Small intestine (tissue), 7 donors: ENCODE measurements around the gene PPM1A. TPM values are rescaled to one million over a fixed set of nuclear protein-coding genes. Genes with fewer than 3 reads are reported as not detected.
"Not testable (repeated sequence)": the region's sequence is repeated elsewhere in the genome, so short reads cannot be mapped to it uniquely, and the experiment has no call there.

Experiments
- DNase-seq, 2 donors: peaks; one replicate each; pipeline versions ENCODE4 v3.0.0 to v3.0.0-alpha.2; 2013
- FAIRE-seq: peaks from 2 replicates; lab custom pipeline; 2012; peaks lifted over from hg19 to GRCh38; lab: Jason Lieb, UNC
- H3K27ac ChIP-seq, 3 donors: one replicate each; pipeline ENCODE4 v1.5.1; 2013; ENCODE audit warnings: low read length in 2 of 3, mild to moderate bottlenecking in 2 of 3, control low read depth in 1 of 3, inconsistent platforms in 1 of 3, low read depth in 1 of 3, moderate library complexity in 1 of 3
- H3K27me3 ChIP-seq, 3 donors: one replicate each; pipeline ENCODE4 v1.6.1; 2013; ENCODE audit warnings: low read length in 3 of 3, inconsistent platforms in 1 of 3; ENCODE audit not compliant: control insufficient read depth in 3 of 3, insufficient read depth in 3 of 3
- H3K36me3 ChIP-seq, 3 donors: one replicate each; pipeline ENCODE4 v1.6.1; 2013; ENCODE audit warnings: low read length in 3 of 3, inconsistent platforms in 1 of 3, low read depth in 1 of 3, mild to moderate bottlenecking in 1 of 3, moderate library complexity in 1 of 3; ENCODE audit not compliant: control insufficient read depth in 3 of 3, insufficient read depth in 2 of 3
- H3K4me1 ChIP-seq, 3 donors: one replicate each; pipeline ENCODE4 v1.6.1; 2013; ENCODE audit warnings: low read length in 2 of 3, inconsistent platforms in 1 of 3, low read depth in 1 of 3, mild to moderate bottlenecking in 1 of 3, moderate library complexity in 1 of 3; ENCODE audit not compliant: control insufficient read depth in 3 of 3, insufficient read depth in 2 of 3
- H3K4me3 ChIP-seq, 3 donors: one replicate each; pipeline ENCODE4 v1.5.1; 2013; ENCODE audit warnings: low read length in 3 of 3, control low read depth in 1 of 3, inconsistent platforms in 1 of 3, low read depth in 1 of 3, mild to moderate bottlenecking in 1 of 3, moderate library complexity in 1 of 3
- H3K9me3 ChIP-seq, 2 donors: one replicate each; pipeline ENCODE4 v1.6.1; 2013; ENCODE audit warnings: low read depth in 1 of 2, low read length in 1 of 2; ENCODE audit not compliant: control insufficient read depth in 2 of 2, insufficient read depth in 1 of 2
- WGBS, 3 donors: extraction: QIAGEN DNeasy Blood & Tissue Kit; methylation state at CpG; one replicate each; pipeline ENCODE4 v1.1.7; 2013; 5-methylcytosine and 5-hydroxymethylcytosine counted together
- polyA plus RNA-seq, 4 donors: library from polyadenylated mRNA; stranded (reverse) in 3 of 4; unstranded in 1 of 4; fragments of 200-250 nt in 3 of 4; fragments of 120-200 nt in 1 of 4; gene quantifications; one replicate each; pipeline versions ENCODE4 v1.2.1 to v1.2.3, GENCODE V29; 2013
- donor health status: healthy with polysubstance abuse.
- donor health status: control.
- donor health status: control.
- donor health status: Bipolar disorder and iron deficiency.
- donor health status: healthy.

The PPM1A gene
- polyA plus RNA-seq, 4 donors, result 27.6 to 101 (median 65.5) TPM

- FAIRE-seq, result no peak
- 68 to 81% (median 78%) methylated on average over 3 of the region's 3 CpGs for WGBS, 3 donors
- H3K27ac ChIP-seq, result no peak overlapping the region
Observed at GRCh38 chr14:60309867-60310552, 61.0 kb downstream of the PPM1A start.

DNA sequence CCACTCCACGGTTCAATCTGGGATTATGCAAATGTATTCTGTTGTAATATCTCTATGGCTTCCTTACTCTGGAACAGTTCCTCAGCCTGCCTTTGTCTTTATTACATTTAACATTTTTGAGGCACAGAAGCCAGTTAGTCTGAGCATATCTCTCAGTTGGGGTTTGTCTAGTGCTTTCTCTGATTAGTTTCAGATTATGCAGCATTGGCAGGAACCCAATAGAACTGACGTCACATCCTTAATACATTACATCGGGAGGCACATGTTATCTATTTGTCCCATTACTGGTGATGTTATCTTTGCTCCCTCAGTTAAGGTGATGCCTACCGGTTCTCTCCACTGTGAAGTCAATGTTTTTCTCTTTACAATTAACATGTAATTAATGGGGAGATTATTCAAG lies 62.4 kb downstream of the PPM1A start:
- H3K27ac ChIP-seq, result no peak overlapping the region
- H3K27me3 ChIP-seq, result peaks cover 0 to 22% (median 0%) of the 10 kb centered on the region in 3 donors
- WGBS, 3 donors, result 8 to 29% (median 28%) methylated on average over 4 of the region's 4 CpGs
- FAIRE-seq (no peak), DNase-seq (peak in 1 of 2 donors; percentile 33)
- H3K9me3 ChIP-seq, result peaks cover 0 to under 1% of the 10 kb centered on the region in 2 donors
- H3K36me3 ChIP-seq, result no peaks in the 10 kb centered on the region
- no peak overlapping the region for H3K4me3 ChIP-seq
- H3K4me1 ChIP-seq, result no peaks in the 10 kb centered on the region

More at GRCh38 chr14:60309867-60310552, 61.0 kb downstream of the PPM1A start:
- DNase-seq, result no peak
- Histone ChIP-seq H3K4me3 (no peak overlapping the region), H3K9me3 (peaks cover 0 to 4% of the 10 kb centered on the region in 2 donors), H3K36me3 (no peaks in the 10 kb centered on the region), H3K4me1 (no peaks in the 10 kb centered on the region), H3K27me3 (peaks cover 0 to 13% (median 0%) of the 10 kb centered on the region in 3 donors)

DNA sequence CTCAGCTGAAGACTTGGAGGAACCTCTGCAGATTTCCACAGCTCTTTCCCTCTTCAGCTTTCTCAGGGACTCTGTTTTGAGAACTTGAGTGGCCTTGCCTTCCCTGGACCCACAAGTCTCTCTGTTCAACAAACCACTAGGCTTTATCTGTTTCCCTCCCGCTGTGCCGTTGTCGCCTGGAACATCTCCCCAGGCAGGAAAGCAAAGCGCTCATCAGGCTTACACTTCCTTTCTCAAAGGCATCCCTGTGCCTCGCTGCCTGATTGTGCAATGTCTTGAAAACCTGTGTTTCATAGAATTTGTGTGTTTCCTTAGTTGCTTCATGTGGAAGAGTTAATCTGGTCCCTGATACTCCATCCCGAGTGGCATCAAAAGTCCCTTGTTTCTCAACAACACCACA lies 64.1 kb downstream of the PPM1A start:
- no peaks in the 10 kb centered on the region for H3K4me1 ChIP-seq
- no peak overlapping the region for H3K4me3 ChIP-seq
- 69 to 72% (median 71%) methylated on average over 6 of the region's 6 CpGs for WGBS, 3 donors
- H3K27me3 ChIP-seq, result peaks cover 0 to 28% (median 0%) of the 10 kb centered on the region in 3 donors
- FAIRE-seq (no peak), DNase-seq (no peak)
- no peaks in the 10 kb centered on the region for H3K36me3 ChIP-seq
- no peak overlapping the region for H3K27ac ChIP-seq
- no peaks in the 10 kb centered on the region for H3K9me3 ChIP-seq

- Histone ChIP-seq H3K27me3 (peaks cover 0 to 23% (median 0%) of the 10 kb centered on the region in 3 donors), H3K27ac (no peak overlapping the region), H3K4me1 (no peaks in the 10 kb centered on the region), H3K4me3 (no peak overlapping the region), H3K36me3 (no peaks in the 10 kb centered on the region), H3K9me3 (no peaks in the 10 kb centered on the region)
- DNase-seq (no peak), FAIRE-seq (no peak)
- 71 to 78% (median 77%) methylated on average over 8 of the region's 8 CpGs for WGBS, 3 donors
Observed at GRCh38 chr14:60315196-60315990, 66.4 kb downstream of the PPM1A start.

GRCh38 chr14:60317609-60318008 lies 68.6 kb downstream of the PPM1A start:
- 62 to 70% (median 66%) methylated on average over 4 of the region's 4 CpGs for WGBS, 3 donors
- H3K4me3 ChIP-seq, result no peak overlapping the region
- peaks cover 0 to 22% (median 0%) of the 10 kb centered on the region in 3 donors for H3K27me3 ChIP-seq
- DNase-seq (no peak), FAIRE-seq (no peak)
- no peak overlapping the region for H3K27ac ChIP-seq
- no peaks in the 10 kb centered on the region for H3K36me3 ChIP-seq
- no peaks in the 10 kb centered on the region for H3K4me1 ChIP-seq
- no peaks in the 10 kb centered on the region for H3K9me3 ChIP-seq

DNA sequence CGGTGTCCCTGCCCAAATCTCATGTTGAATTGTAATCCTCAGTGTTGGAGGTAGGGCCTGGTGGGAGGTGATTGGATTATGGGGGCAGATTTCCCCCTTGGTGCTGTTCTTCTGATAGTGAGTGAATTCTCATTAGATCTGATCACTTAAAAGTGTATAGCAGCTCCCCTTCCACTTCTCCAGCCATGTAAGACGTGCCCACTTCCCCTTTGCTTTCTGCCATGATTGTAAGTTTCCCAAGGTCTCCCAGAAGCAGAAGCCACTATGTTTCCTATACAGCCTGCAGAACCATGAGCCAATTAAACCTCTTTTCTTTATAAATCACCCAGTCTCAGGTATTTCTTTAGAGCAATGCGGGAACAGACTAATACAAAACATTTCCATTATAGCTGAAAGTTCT lies 71.8 kb downstream of the PPM1A start:
- not testable (repeated sequence) for H3K27ac ChIP-seq, H3K36me3 ChIP-seq, H3K4me1 ChIP-seq, H3K4me3 ChIP-seq, H3K9me3 ChIP-seq, DNase-seq, FAIRE-seq
- 86 to 90% (median 87%) methylated on average over 3 of the region's 3 CpGs for WGBS, 3 donors
- H3K27me3 ChIP-seq, result peaks cover 0 to 16% (median 0%) of the 10 kb centered on the region in 3 donors

GRCh38 chr14:60323199-60323896 lies 74.3 kb downstream of the PPM1A start:
- Histone ChIP-seq H3K27me3 (peaks cover 0 to 17% (median 4%) of the 10 kb centered on the region in 3 donors), H3K27ac (no peak overlapping the region), H3K4me1 (peaks cover 0 to 3% (median 3%) of the 10 kb centered on the region in 3 donors), H3K4me3 (no peak overlapping the region), H3K36me3 (no peaks in the 10 kb centered on the region), H3K9me3 (no peaks in the 10 kb centered on the region)
- WGBS, 3 donors, result 89 to 92% (median 90%) methylated on average over 14 of the region's 14 CpGs
- DNase-seq (no peak), FAIRE-seq (no peak)

DNA sequence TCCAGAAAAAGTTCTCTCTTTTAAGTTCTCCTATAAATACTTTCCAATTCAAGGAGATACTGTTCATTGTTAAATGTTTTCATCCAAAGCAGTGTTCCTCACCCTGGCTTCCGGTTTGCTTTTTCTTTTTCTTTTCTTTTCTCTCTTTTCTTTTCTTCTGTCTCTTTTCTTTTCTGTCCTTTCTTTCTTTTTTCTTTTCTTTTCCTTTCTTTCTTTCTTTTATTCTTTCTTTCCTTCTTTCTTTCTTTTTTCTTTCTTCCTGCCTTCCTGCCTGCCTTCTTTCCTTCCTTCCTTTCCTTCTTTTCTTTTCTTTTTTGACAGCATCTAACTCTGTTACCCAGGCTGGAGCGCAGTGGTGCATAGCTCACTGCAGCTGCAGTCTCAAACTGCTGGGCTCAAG lies 75.8 kb downstream of the PPM1A start:
- FAIRE-seq (no peak), DNase-seq (no peak)
- WGBS, 3 donors, result 85 to 93% (median 92%) methylated on average over 2 of the region's 2 CpGs
- Histone ChIP-seq H3K27me3 (peaks cover 0 to 24% (median 4%) of the 10 kb centered on the region in 3 donors), H3K27ac (no peak overlapping the region), H3K4me1 (peaks cover 0 to 3% (median 3%) of the 10 kb centered on the region in 3 donors), H3K36me3 (no peaks in the 10 kb centered on the region), H3K4me3 (no peak overlapping the region), H3K9me3 (no peaks in the 10 kb centered on the region)
